ENCODE measurements around the gene SSC5D. TPM values are rescaled to one million over a fixed set of nuclear protein-coding genes. Genes with fewer than 3 reads are reported as not detected.

Gene SSC5D
- total RNA-seq, 2 experiments from 2014 or later: 0.50 to 2.7 TPM

DNA sequence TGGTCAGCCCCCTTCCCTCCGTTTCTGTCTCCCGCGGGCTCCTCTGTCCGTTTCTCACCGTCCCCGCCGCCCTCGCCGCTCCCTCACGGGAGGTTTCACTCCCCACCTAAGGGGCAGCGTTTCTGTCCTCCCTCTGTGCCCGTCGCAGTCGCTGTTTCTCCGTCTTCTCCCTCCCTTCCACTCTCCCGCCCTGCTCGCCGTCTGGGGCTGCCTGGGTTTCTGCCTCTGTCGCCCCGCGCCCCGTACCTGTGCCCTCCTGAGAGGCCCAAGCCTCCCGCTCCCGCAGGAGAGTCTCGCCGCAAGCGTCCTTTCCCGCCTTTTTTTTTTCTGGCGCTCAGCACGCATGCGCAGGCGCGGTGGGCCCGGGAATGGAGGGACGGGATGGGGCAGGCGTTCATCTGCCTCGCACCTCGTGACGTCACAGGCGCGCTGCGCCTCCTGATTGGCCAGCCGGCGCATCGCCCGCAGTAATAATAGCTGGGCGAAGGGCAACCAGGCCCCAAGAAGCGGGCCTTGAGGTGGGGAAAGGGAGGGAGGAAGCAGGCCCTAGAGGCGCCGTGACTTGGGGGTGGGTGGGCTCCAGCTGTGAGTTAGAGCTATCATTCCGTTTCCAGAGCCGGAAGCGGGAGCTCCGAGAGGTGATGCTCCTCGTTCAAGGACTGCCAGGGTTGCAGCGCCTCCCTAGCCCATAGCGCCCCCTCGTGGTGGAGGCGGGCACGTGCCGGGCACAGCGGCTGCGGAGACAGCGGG, 15.4 kb downstream of the SSC5D start:
- no peaks in the 10 kb centered on the region for H3K9me2 ChIP-seq (ENCODE audit: insufficient read depth, low read length)
- H3K36me3 ChIP-seq (ENCODE audit: insufficient read depth, low read length): no peaks in the 10 kb centered on the region
- peak overlapping the region; percentile 93 for H2AFZ ChIP-seq (ENCODE audit: low read length)
- peaks cover 8% of the 10 kb centered on the region for H3K4me1 ChIP-seq (ENCODE audit: insufficient read depth, low read length, poor library complexity, severe bottlenecking)
- CTCF ChIA-PET (ENCODE audit: unreplicated experiment): interaction anchor here (0.6 to 1.9 kb wide), 6 partner anchors 11 to 126 kb away, joined by 3 to 10 read pairs (median 4); partner anchors contain the start of genes ISOC2 and ZNF628
- peak overlapping the region; percentile 56 for H3K27ac ChIP-seq (ENCODE audit: low read depth, low read length, poor library complexity, severe bottlenecking)
- H3K4me3 ChIP-seq (ENCODE audit: low read depth, low read length, poor library complexity, severe bottlenecking): peak overlapping the region; percentile 63
- no peaks in the 10 kb centered on the region for H3K79me2 ChIP-seq (ENCODE audit: insufficient read depth, low read depth, low read length)
- TF ChIP-seq, protein P1, sequence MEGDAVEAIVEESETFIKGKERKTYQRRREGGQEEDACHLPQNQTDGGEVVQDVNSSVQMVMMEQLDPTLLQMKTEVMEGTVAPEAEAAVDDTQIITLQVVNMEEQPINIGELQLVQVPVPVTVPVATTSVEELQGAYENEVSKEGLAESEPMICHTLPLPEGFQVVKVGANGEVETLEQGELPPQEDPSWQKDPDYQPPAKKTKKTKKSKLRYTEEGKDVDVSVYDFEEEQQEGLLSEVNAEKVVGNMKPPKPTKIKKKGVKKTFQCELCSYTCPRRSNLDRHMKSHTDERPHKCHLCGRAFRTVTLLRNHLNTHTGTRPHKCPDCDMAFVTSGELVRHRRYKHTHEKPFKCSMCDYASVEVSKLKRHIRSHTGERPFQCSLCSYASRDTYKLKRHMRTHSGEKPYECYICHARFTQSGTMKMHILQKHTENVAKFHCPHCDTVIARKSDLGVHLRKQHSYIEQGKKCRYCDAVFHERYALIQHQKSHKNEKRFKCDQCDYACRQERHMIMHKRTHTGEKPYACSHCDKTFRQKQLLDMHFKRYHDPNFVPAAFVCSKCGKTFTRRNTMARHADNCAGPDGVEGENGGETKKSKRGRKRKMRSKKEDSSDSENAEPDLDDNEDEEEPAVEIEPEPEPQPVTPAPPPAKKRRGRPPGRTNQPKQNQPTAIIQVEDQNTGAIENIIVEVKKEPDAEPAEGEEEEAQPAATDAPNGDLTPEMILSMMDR (conservative IDR thresholded peaks at IDR 0.05; ENCODE audit: low read length): peak; percentile 98
- no peak for TF ChIP-seq EZH2phosphoT487 (IDR thresholded peaks at IDR 0.05; ENCODE audit: borderline replicate concordance, low read depth, low read length)
- H4K20me1 ChIP-seq (ENCODE audit: insufficient read depth, low read length): no peaks in the 10 kb centered on the region
- peak; percentile 96 for DNase-seq (ENCODE audit: low spot score)
- intact Hi-C loops (cut with micrococcal nuclease; ENCODE audit: unreplicated experiment): loop anchor here (1.0 kb wide), 1 partner anchor 35 kb away; no protein-coding TSS in a partner anchor
- POLR2A ChIA-PET: interaction anchor here (0.6 to 1.4 kb wide), 6 partner anchors 11 to 253 kb away, joined by 3 to 4 read pairs (median 3); partner anchors contain the start of genes ZNF628 and ZNF784
- no peaks in the 10 kb centered on the region for H3K9me3 ChIP-seq (ENCODE audit: low read length)
- BruUV-seq (replicated peaks): no TSS peak
- H3K4me2 ChIP-seq (ENCODE audit: low read length): peak overlapping the region; percentile 57; the same call in 1 of the 2 replicates

GRCh38 chr19:55504252-55504603, 16.0 kb downstream of the SSC5D start:
- DNase-seq (ENCODE audit: low spot score): no peak
- H3K27ac ChIP-seq (ENCODE audit: low read depth, low read length, poor library complexity, severe bottlenecking): no peak overlapping the region
- no TSS peak for BruUV-seq (replicated peaks)
- TF ChIP-seq EZH2phosphoT487 (IDR thresholded peaks at IDR 0.05; ENCODE audit: borderline replicate concordance, low read depth, low read length): no peak
- TF ChIP-seq, protein P1 (conservative IDR thresholded peaks at IDR 0.05; ENCODE audit: low read length): no peak; the same call in 1 of the 2 replicates
- H3K79me2 ChIP-seq (ENCODE audit: insufficient read depth, low read depth, low read length): no peaks in the 10 kb centered on the region
- H3K4me2 ChIP-seq (ENCODE audit: low read length): peak overlapping the region; percentile 57; the same call in 1 of the 2 replicates
- H3K4me1 ChIP-seq (ENCODE audit: insufficient read depth, low read length, poor library complexity, severe bottlenecking): peaks cover 8% of the 10 kb centered on the region
- intact Hi-C loops (cut with micrococcal nuclease; ENCODE audit: unreplicated experiment): loop anchor here (1.0 kb wide), 1 partner anchor 36 kb away; no protein-coding TSS in a partner anchor
- no peak overlapping the region for H3K4me3 ChIP-seq (ENCODE audit: low read depth, low read length, poor library complexity, severe bottlenecking)
- peak overlapping the region; percentile 93; the same call in 1 of the 2 replicates for H2AFZ ChIP-seq (ENCODE audit: low read length)
- H3K36me3 ChIP-seq (ENCODE audit: insufficient read depth, low read length): no peaks in the 10 kb centered on the region
- POLR2A ChIA-PET: interaction anchor here (0.6 to 1.4 kb wide), 6 partner anchors 10 to 253 kb away, joined by 3 to 4 read pairs (median 3); partner anchors contain the start of genes ZNF628 and ZNF784
- CTCF ChIA-PET (ENCODE audit: unreplicated experiment): interaction anchor here (0.8 to 1.9 kb wide), 4 partner anchors 11 to 43 kb away, joined by 3 to 10 read pairs (median 4); partner anchors contain the start of genes ISOC2 and ZNF628
- no peaks in the 10 kb centered on the region for H3K9me2 ChIP-seq (ENCODE audit: insufficient read depth, low read length)
- no peaks in the 10 kb centered on the region for H4K20me1 ChIP-seq (ENCODE audit: insufficient read depth, low read length)
- no peaks in the 10 kb centered on the region for H3K9me3 ChIP-seq (ENCODE audit: low read length)

All from OCI-LY7 (cell line).